Osteoblast (primary cell): ENCODE data around the gene ELMOD3. TPM values are rescaled to one million over a fixed set of nuclear protein-coding genes. Genes with fewer than 3 reads are reported as not detected.

Source experiments
- DNase-seq: peaks from one replicate; pipeline ENCODE4 v3.0.0; 2011; ENCODE audit warnings: low spot score, mixed read lengths; ENCODE audit not compliant: insufficient read length; ENCODE audit errors: missing footprints
- H2AFZ ChIP-seq: 2 replicates; pipeline ENCODE4 v1.6.0; 2011; ENCODE audit warnings: mild to moderate bottlenecking, low read length
- H3K27ac ChIP-seq: 2 replicates; pipeline ENCODE4 v1.5.1; 2011; ENCODE audit warnings: mild to moderate bottlenecking, low read depth, low read length, moderate library complexity
- H3K27me3 ChIP-seq: 2 replicates; pipeline ENCODE4 v1.6.0; 2012; ENCODE audit warnings: mild to moderate bottlenecking, control low read depth, inconsistent platforms, low read length, moderate library complexity; ENCODE audit not compliant: insufficient read depth
- H3K36me3 ChIP-seq: 2 replicates; pipeline ENCODE4 v1.5.1; 2011; ENCODE audit warnings: mild to moderate bottlenecking, low read length, control low read depth, moderate library complexity; ENCODE audit not compliant: insufficient read depth
- H3K4me1 ChIP-seq: 2 replicates; pipeline ENCODE4 v1.5.1; 2011; ENCODE audit warnings: mild to moderate bottlenecking, low read length, control low read depth, moderate library complexity; ENCODE audit not compliant: insufficient read depth
- H3K4me2 ChIP-seq: 2 replicates; pipeline ENCODE4 v1.6.0; 2011; ENCODE audit warnings: mild to moderate bottlenecking, low read length; ENCODE audit not compliant: insufficient read depth
- H3K4me3 ChIP-seq: fragments of 200-600 bp; sonication (generic); 3 replicates; pipeline ENCODE4 v1.5.1; 2012; ENCODE audit warnings: mild to moderate bottlenecking, low read length, inconsistent platforms; ENCODE audit not compliant: insufficient read depth
- H3K79me2 ChIP-seq: 2 replicates; pipeline ENCODE4 v1.6.0; 2012; ENCODE audit warnings: mild to moderate bottlenecking, low read length, control low read depth, inconsistent platforms; ENCODE audit not compliant: insufficient read depth
- H3K9me3 ChIP-seq: 2 replicates; pipeline ENCODE4 v1.5.1; 2011; ENCODE audit warnings: low read depth, low read length, control low read depth
- H4K20me1 ChIP-seq: 2 replicates; pipeline ENCODE4 v1.6.0; 2012; ENCODE audit warnings: mild to moderate bottlenecking, low read length, control low read depth; ENCODE audit not compliant: insufficient read depth
- total RNA-seq: library from RNA; depleted of rRNA; stranded (reverse); fragments of >200 nt; gene quantifications from 2 replicates; pipeline ENCODE4 v1.2.3, GENCODE V29; 2012
- TF ChIP-seq, protein P1 (sequence below): IDR thresholded peaks from 2 replicates; pipeline ENCODE4 v1.5.1; 2011; ENCODE audit warnings: mild to moderate bottlenecking, low read depth, low read length, moderate library complexity; ENCODE audit errors: extremely low read depth

ELMOD3 gene
- total RNA-seq, 1 donor, result 22.1 TPM

- Histone ChIP-seq H3K4me2 (no peak overlapping the region), H2AFZ (no peak overlapping the region), H3K79me2 (peaks cover 13% of the 10 kb centered on the region), H3K4me1 (peaks cover 19% of the 10 kb centered on the region), H3K36me3 (no peaks in the 10 kb centered on the region), H3K27ac (no peak overlapping the region), H3K27me3 (no peaks in the 10 kb centered on the region), H3K9me3 (no peaks in the 10 kb centered on the region), H3K4me3 (no peak overlapping the region), H4K20me1 (no peaks in the 10 kb centered on the region)
- TF ChIP-seq, protein P1, sequence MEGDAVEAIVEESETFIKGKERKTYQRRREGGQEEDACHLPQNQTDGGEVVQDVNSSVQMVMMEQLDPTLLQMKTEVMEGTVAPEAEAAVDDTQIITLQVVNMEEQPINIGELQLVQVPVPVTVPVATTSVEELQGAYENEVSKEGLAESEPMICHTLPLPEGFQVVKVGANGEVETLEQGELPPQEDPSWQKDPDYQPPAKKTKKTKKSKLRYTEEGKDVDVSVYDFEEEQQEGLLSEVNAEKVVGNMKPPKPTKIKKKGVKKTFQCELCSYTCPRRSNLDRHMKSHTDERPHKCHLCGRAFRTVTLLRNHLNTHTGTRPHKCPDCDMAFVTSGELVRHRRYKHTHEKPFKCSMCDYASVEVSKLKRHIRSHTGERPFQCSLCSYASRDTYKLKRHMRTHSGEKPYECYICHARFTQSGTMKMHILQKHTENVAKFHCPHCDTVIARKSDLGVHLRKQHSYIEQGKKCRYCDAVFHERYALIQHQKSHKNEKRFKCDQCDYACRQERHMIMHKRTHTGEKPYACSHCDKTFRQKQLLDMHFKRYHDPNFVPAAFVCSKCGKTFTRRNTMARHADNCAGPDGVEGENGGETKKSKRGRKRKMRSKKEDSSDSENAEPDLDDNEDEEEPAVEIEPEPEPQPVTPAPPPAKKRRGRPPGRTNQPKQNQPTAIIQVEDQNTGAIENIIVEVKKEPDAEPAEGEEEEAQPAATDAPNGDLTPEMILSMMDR, result no peak
- no peak for DNase-seq
Measured at GRCh38 chr2:85401464-85401805, 46.9 kb downstream of the ELMOD3 start.

DNA sequence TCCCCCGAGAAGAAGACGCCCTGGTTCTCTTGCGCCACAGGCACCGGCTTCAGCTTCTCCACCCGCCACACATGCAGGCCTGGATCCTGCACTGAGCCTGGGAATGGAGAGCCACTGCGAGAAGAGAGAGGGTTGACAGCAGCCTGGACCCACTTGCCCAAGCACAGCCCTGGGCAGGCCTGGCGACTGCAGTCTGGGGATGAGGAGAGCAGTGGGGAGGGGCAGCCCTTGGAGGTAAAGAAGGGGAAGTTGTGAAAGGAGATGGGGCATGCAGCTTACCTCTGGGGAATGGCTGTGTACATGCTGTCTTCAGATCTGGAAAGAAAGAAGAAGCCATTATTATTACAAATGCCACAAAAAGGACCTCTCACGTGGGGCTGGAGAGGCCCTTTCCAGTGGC lies 47.3 kb downstream of the ELMOD3 start:
- Histone ChIP-seq H3K4me3 (no peak overlapping the region), H3K9me3 (no peaks in the 10 kb centered on the region), H3K4me2 (no peak overlapping the region), H3K79me2 (peaks cover 13% of the 10 kb centered on the region), H4K20me1 (no peaks in the 10 kb centered on the region), H3K36me3 (no peaks in the 10 kb centered on the region), H2AFZ (no peak overlapping the region), H3K27me3 (no peaks in the 10 kb centered on the region), H3K4me1 (peaks cover 18% of the 10 kb centered on the region), H3K27ac (no peak overlapping the region)
- TF ChIP-seq, protein P1, result no peak
- peak; percentile 32 for DNase-seq

DNA sequence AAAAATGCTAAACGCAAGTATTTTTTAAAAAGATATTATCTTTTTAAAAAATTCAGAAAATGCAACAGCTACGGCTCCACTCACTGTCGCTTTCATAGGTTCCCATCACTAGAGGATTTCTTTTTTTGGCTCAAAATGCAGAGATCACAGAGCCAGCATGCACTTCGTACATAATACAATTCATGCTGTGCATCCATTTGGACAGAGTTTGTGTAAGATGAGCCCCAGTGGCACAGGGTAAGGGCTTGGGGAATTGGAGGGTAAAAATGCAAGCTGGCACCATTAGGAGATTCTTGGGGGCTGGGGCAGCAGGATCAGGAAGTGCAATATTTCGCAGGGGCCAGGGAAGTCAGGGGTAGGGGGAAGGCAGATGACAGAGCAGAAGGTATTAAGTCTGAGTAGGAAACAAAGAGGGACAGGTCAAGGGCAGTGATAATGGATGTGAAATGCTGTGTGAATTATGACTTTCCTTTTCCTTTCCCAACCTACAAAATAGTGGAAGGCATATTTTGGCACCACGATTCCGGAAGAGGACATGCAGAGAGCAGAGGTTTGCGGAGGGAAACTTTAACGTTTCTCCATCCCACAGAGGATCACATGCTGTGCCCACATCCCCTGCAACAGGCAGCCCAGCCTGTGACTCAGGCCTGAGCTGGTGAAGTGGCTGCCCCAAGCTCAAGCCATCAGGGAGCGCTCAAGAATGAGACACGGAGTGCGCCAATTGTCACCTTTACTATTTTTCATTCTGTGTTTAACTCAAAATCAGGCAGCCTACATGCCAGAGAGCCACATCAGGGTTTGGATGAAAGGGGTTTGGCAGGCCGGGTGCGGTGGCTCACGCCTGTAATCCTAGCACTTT lies 50.9 kb downstream of the ELMOD3 start:
- Histone ChIP-seq H2AFZ (peak overlapping the region; percentile 81), H3K4me2 (peak overlapping the region; percentile 78), H4K20me1 (no peaks in the 10 kb centered on the region), H3K9me3 (no peaks in the 10 kb centered on the region), H3K79me2 (peaks cover 34% of the 10 kb centered on the region), H3K4me1 (peaks cover 23% of the 10 kb centered on the region), H3K27ac (peak overlapping the region; percentile 66), H3K36me3 (no peaks in the 10 kb centered on the region), H3K27me3 (no peaks in the 10 kb centered on the region), H3K4me3 (peak overlapping the region; percentile 48)
- DNase-seq, result peak; percentile 95
- TF ChIP-seq, protein P1, result no peak

GRCh38 chr2:85409845-85410583 lies 55.4 kb downstream of the ELMOD3 start, which contains the start of gene CAPG:
Gene CAPG, minus strand, starts transcription at chr2:85410366. Its CDS starts 8,221 bp downstream, at chr2:85402145.
- Histone ChIP-seq H4K20me1 (no peaks in the 10 kb centered on the region), H3K27me3 (no peaks in the 10 kb centered on the region), H3K4me1 (peaks cover 33% of the 10 kb centered on the region), H3K4me3 (no peak within 1 kb of the TSS), H3K79me2 (peaks cover 38% of the 10 kb centered on the region), H3K9me3 (no peaks in the 10 kb centered on the region), H3K27ac (no peak within 1 kb of the TSS), H3K4me2 (no peak within 1 kb of the TSS), H2AFZ (no peak within 1 kb of the TSS), H3K36me3 (no peaks in the 10 kb centered on the region)
- DNase-seq, result peak; percentile 37
- TF ChIP-seq, protein P1, result no peak
